Spleen (tissue), 11 donors: ENCODE results near the gene NOTCH3. TPM values are rescaled to one million over a fixed set of nuclear protein-coding genes. Genes with fewer than 3 reads are reported as not detected.

Experiments
- DNase-seq: peaks from one replicate; pipeline ENCODE4 v3.0.0-alpha.2; 2020
- H3K27ac ChIP-seq, 8 donors: fragments of 200-600 bp; sonication (generic) in 7 of 8; 1 replicate in 4 of 8; 2 replicates in 4 of 8; pipeline versions ENCODE4 v1.5.0 to v1.8.0; 2016 to 2021; ENCODE audit warnings: inconsistent platforms in 4 of 8, mild to moderate bottlenecking in 4 of 8, moderate library complexity in 1 of 8
- H3K27me3 ChIP-seq, 7 donors: fragments of 200-600 bp; sonication (generic) in 6 of 7; replicated peaks in 1 of 7; 1 replicate in 4 of 7; 2 replicates in 3 of 7; pipeline versions ENCODE4 v1.5.0 to v1.8.0; 2016 to 2021; ENCODE audit warnings: inconsistent platforms in 3 of 7, mild to moderate bottlenecking in 1 of 7
- H3K36me3 ChIP-seq, 6 donors: fragments of 200-600 bp; sonication (generic) in 5 of 6; 1 replicate in 4 of 6; 2 replicates in 2 of 6; pipeline versions ENCODE4 v1.5.0 to v1.8.0; 2016 to 2021; ENCODE audit warnings: inconsistent platforms in 2 of 6
- H3K4me1 ChIP-seq, 6 donors: fragments of 200-600 bp; sonication (generic) in 5 of 6; 1 replicate in 3 of 6; 2 replicates in 3 of 6; pipeline versions ENCODE4 v1.5.0 to v1.8.0; 2016 to 2021; ENCODE audit warnings: inconsistent platforms in 3 of 6
- H3K4me3 ChIP-seq, 8 donors: fragments of 200-600 bp; sonication (generic) in 7 of 8; 1 replicate in 4 of 8; 2 replicates in 4 of 8; pipeline versions ENCODE4 v1.5.0 to v1.8.0; 2016 to 2021; ENCODE audit warnings: inconsistent platforms in 4 of 8, mild to moderate bottlenecking in 4 of 8, moderate library complexity in 2 of 8
- H3K9me3 ChIP-seq, 8 donors: fragments of 200-600 bp; sonication (generic) in 7 of 8; 1 replicate in 4 of 8; 2 replicates in 4 of 8; pipeline versions ENCODE4 v1.5.0 to v1.8.0; 2016 to 2021; ENCODE audit warnings: inconsistent platforms in 4 of 8
- POLR2A ChIP-seq, 3 donors: fragments of 450-650 bp; IDR thresholded peaks; one replicate each; pipeline ENCODE4 v1.5.1; 2017; ENCODE audit warnings: antibody characterized with exemption in 3 of 3, mild to moderate bottlenecking in 1 of 3
- POLR2AphosphoS5 ChIP-seq, 3 donors: sonication (generic); formaldehyde crosslinking; IDR thresholded peaks; one replicate each; pipeline ENCODE4 v1.5.1; 2017; ENCODE audit warnings: antibody characterized with exemption in 3 of 3
- WGBS, 5 donors: extraction: QIAGEN DNeasy Blood & Tissue Kit in 3 of 5; methylation state at CpG; one replicate each; pipeline versions ENCODE4 v1.1.5 to v1.1.7; 2013 to 2018; 5-methylcytosine and 5-hydroxymethylcytosine counted together
- intact Hi-C: fragments of 100-400 bp; cut with DNase I; formaldehyde crosslinking; loops from one replicate; pipeline ENCODE4 v1.15.0; 2023; ENCODE audit warnings: low total_unique reads
- polyA plus RNA-seq, 3 donors: library from polyadenylated mRNA; stranded (reverse); fragments of 200-250 nt; gene quantifications; one replicate each; pipeline ENCODE4 v1.2.1, GENCODE V29; 2013
- total RNA-seq, 7 donors: library from RNA; depleted of rRNA in 3 of 7; stranded (reverse); fragments of >200 nt in 3 of 7; fragmentation: NEBNext Ultra II Directional in 4 of 7; extraction: Animal tissue kit (Norgen Biotek cat#: 25700) in 4 of 7; gene quantifications; one replicate each; pipeline versions ENCODE4 v1.1.0 to v1.2.1, GENCODE V29; 2016 to 2021
- TF ChIP-seq, protein P1 (sequence below), 11 experiments: fragments of 200-600 bp in 7 of 11; fragments of 450-650 bp in 4 of 11; sonication (generic) in 4 of 11; IDR thresholded peaks in 8 of 11; conservative IDR thresholded peaks in 3 of 11; 1 replicate in 7 of 11; 2 replicates in 4 of 11; pipeline versions ENCODE4 v1.4.0 to v1.8.0; 2016 to 2021; ENCODE audit warnings: antibody characterized with exemption in 11 of 11, inconsistent platforms in 4 of 11, mild to moderate bottlenecking in 1 of 11
- donor health status: healthy with polysubstance abuse.
- donor health status: DM: no; HTN: no; CAD: no; lungs with moderate emphysema.
- donor health status: DM: no; HTN: no; CAD: no.
- donor health status: Bipolar disorder and iron deficiency.
- donor health status: healthy.
- donor health status: DM: no; HTN: no; CAD: no.
- donor health status: DM: yes; HTN: yes; CAD: no.

Gene NOTCH3
- total and polyA plus RNA-seq, 10 donors: 1.4 to 94.9 (median 58.2) TPM

DNA sequence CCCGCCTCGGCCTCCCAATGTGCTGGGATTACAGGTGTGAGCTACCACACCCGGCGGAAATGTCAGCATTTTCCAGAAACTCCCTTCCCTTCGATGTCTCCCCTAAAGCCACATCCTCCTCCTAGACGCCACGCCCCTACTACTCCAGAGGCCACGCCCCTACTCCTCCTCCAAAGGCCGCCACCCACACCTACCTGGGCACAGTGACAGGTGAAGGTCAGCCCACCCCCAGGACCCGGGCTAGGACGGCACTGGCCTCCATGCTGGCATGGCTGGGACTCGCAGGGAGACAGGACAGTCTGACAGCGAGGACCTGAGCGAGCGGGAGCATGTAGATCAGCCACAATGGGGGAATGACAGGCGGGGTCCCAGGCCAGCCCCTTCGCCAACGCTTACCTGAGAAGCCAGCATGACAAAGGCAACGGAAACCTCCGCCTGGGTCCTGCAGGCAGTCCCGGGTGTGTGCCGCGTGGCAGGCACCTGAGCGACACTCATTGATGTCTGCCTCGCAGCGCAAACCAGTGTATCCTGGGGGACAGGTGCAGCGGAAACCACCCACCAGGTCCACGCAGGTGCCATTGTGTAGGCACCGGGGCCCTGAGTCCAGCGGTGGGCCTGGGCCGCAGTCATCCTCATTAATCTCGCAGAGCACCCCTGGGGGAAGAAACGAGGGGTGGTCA lies 22.0 kb downstream of the NOTCH3 start:
- Histone ChIP-seq H3K4me3 (no peak overlapping the region), H3K27me3 (peaks cover 0 to 39% (median 10%) of the 10 kb centered on the region in 7 donors), H3K4me1 (peaks cover 0 to 17% (median 7%) of the 10 kb centered on the region in 6 donors), H3K9me3 (no peaks in the 10 kb centered on the region), H3K27ac (no peak overlapping the region), H3K36me3 (peaks cover 0 to 29% (median 0%) of the 10 kb centered on the region in 6 donors)
- no peak for DNase-seq
- intact Hi-C loops: loop anchor here (5.0 kb wide), 1 partner anchor 379 kb away; no protein-coding TSS in a partner anchor
- 87 to 91% (median 90%) methylated on average over 26 to 33 of the region's 33 CpGs for WGBS, 5 donors
- TF ChIP-seq POLR2AphosphoS5 (IDR thresholded peaks at IDR 0.05) (peak in 1 of 3 donors; percentile 21), POLR2A (IDR thresholded peaks at IDR 0.05) (no peak)
- TF ChIP-seq, protein P1, sequence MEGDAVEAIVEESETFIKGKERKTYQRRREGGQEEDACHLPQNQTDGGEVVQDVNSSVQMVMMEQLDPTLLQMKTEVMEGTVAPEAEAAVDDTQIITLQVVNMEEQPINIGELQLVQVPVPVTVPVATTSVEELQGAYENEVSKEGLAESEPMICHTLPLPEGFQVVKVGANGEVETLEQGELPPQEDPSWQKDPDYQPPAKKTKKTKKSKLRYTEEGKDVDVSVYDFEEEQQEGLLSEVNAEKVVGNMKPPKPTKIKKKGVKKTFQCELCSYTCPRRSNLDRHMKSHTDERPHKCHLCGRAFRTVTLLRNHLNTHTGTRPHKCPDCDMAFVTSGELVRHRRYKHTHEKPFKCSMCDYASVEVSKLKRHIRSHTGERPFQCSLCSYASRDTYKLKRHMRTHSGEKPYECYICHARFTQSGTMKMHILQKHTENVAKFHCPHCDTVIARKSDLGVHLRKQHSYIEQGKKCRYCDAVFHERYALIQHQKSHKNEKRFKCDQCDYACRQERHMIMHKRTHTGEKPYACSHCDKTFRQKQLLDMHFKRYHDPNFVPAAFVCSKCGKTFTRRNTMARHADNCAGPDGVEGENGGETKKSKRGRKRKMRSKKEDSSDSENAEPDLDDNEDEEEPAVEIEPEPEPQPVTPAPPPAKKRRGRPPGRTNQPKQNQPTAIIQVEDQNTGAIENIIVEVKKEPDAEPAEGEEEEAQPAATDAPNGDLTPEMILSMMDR (IDR thresholded peaks at IDR 0.05 in 8 of 11, conservative IDR thresholded peaks at IDR 0.05 in 3 of 11): no peak

DNA sequence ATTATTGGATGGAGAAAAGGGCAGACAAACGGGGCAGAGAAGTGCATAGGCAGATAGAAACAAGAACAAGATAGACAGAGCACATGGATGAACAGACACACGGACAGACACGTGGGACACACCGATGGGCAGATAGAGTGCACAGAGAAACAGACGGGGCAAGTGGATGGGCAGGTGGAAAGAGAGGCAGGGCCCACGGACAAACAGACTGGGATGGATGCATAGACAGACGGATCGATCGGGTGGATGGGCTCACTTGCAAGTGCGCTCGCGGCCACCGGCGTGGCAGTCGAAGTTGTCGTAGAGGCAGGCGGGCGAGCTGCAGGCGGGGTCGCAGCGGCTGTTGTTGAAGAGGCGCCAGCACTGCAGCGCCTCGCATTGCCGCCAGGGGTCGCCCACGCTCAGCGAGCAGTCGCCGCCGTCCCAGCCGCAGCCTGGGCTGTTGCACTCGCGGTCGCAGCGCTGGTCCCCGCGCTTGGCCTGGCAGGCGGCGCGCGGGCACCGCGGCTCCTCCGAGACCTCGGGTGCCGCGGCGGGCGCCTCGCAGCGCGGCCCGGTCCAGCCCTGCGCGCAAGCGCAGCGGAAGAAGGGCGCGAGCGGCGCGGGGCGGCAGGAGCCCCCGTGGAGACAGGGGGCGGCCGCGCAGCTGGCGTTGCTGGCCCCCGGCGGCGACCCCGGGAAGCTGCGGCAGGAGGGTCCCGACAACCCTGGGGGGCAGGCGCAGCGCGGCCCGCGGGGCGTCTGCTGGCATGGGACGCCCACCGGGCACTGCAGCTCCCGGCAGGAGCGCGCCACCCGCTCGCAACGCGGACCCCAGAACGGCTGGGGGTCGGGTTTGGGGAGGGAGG lies 23.3 kb downstream of the NOTCH3 start:
- TF ChIP-seq, protein P1 (IDR thresholded peaks at IDR 0.05 in 8 of 11, conservative IDR thresholded peaks at IDR 0.05 in 3 of 11): peak; percentile 90 to 99 (median 97)
- TF ChIP-seq POLR2AphosphoS5 (IDR thresholded peaks at IDR 0.05) (peak; percentile 68 to 83 (median 71)), POLR2A (IDR thresholded peaks at IDR 0.05) (no peak)
- intact Hi-C loops: loop anchor here (5.0 kb wide), 1 partner anchor 380 kb away; no protein-coding TSS in a partner anchor
- peaks cover 0 to 17% (median 7%) of the 10 kb centered on the region in 6 donors for H3K4me1 ChIP-seq
- peak; percentile 97 for DNase-seq
- H3K36me3 ChIP-seq: peaks cover 0 to 31% (median 0%) of the 10 kb centered on the region in 6 donors
- WGBS, 5 donors: 7 to 11% (median 10%) methylated on average over 46 to 92 of the region's 92 CpGs
- peaks cover 0 to 39% (median 10%) of the 10 kb centered on the region in 7 donors for H3K27me3 ChIP-seq
- no peaks in the 10 kb centered on the region for H3K9me3 ChIP-seq
- no peak overlapping the region for H3K27ac ChIP-seq
- peak overlapping the region in 4 of 8 donors; percentile 1 to 53 (median 20) for H3K4me3 ChIP-seq

DNA sequence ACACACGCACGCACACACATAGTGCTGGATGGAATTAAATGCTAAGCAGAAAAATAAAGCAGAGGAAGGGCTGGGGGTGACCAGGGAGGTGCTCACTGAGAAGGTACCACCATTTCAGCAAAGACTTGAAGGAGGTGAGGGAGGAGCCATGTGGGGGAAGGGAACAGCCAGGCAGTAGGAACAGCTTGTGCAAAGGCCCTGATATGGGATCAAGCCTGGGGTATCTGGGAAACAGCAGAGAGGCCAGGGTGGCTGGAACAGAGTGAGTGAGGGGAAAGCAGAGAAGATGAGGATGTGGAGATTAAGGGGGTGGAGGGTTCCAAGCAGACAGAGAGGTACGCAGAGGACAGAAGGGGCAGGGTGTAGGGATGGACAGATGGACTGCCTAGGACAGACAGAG lies 25.2 kb downstream of the NOTCH3 start:
- peaks cover 0 to 35% (median 10%) of the 10 kb centered on the region in 7 donors for H3K27me3 ChIP-seq
- no peaks in the 10 kb centered on the region for H3K9me3 ChIP-seq
- intact Hi-C loops: loop anchor here (5.0 kb wide), 1 partner anchor 382 kb away; no protein-coding TSS in a partner anchor
- H3K36me3 ChIP-seq: peaks cover 0 to 26% (median 0%) of the 10 kb centered on the region in 6 donors
- 86 to 97% (median 95%) methylated on average over 3 of the region's 3 CpGs for WGBS, 5 donors
- DNase-seq: no peak
- H3K4me1 ChIP-seq: peaks cover 0 to 14% (median 7%) of the 10 kb centered on the region in 6 donors
- no peak overlapping the region for H3K4me3 ChIP-seq
- H3K27ac ChIP-seq: no peak overlapping the region
- no peak for TF ChIP-seq POLR2A (IDR thresholded peaks at IDR 0.05)
- no peak for TF ChIP-seq POLR2AphosphoS5 (IDR thresholded peaks at IDR 0.05)
- TF ChIP-seq, protein P1 (IDR thresholded peaks at IDR 0.05 in 8 of 11, conservative IDR thresholded peaks at IDR 0.05 in 3 of 11): no peak
